ENCODE measurements around the gene FARS2.

The FARS2 gene

GRCh38 chr6:5219011-5219691, 42.2 kb upstream of the FARS2 start:
- CTCF ChIA-PET = interaction anchor here (1.5 kb wide), 1 partner anchor 75 kb away, joined by 6 read pairs; no protein-coding TSS in a partner anchor

GRCh38 chr6:5220443-5220842, 40.9 kb upstream of the FARS2 start:
- CTCF ChIA-PET = interaction anchor here (0.7 kb wide), 1 partner anchor 23 kb away, joined by 3 read pairs; no protein-coding TSS in a partner anchor
- TF ChIP-seq FOXA1 (IDR thresholded peaks at IDR 0.05) = no peak
- TF ChIP-seq FOXK2 (IDR thresholded peaks at IDR 0.05) = no peak

More at GRCh38 chr6:5219011-5219691, 42.2 kb upstream of the FARS2 start:
- no peak for DNase-seq (ENCODE audit: extremely low spot score)
- POLR2A ChIA-PET = no interaction called here
- TF ChIP-seq NFRKB (IDR thresholded peaks at IDR 0.05) = no peak
- TF ChIP-seq HDGF (IDR thresholded peaks at IDR 0.05; ENCODE audit: borderline replicate concordance) = no peak
- TF ChIP-seq FOXA1 (IDR thresholded peaks at IDR 0.05) = no peak
- TF ChIP-seq ARNT (IDR thresholded peaks at IDR 0.05) = no peak
- TF ChIP-seq L3MBTL2 (conservative IDR thresholded peaks at IDR 0.05) = no peak
- no peak for TF ChIP-seq PKNOX1 (IDR thresholded peaks at IDR 0.05)
- TF ChIP-seq BHLHE40 (IDR thresholded peaks at IDR 0.05; ENCODE audit: borderline replicate concordance) = no peak
- no peak for TF ChIP-seq LEF1 (IDR thresholded peaks at IDR 0.05; ENCODE audit: borderline replicate concordance)
- TF ChIP-seq FOXK2 (IDR thresholded peaks at IDR 0.05) = no peak
- no peak for TF ChIP-seq SP1 (IDR thresholded peaks at IDR 0.05)
- TF ChIP-seq FOXM1 (IDR thresholded peaks at IDR 0.05; ENCODE audit: borderline replicate concordance) = no peak

GRCh38 chr6:5223309-5223708, 38.0 kb upstream of the FARS2 start:
- ChIA-PET CTCF (interaction anchor here (0.7 to 0.9 kb wide), 2 partner anchors 9 to 43 kb away, joined by 3 read pairs; no protein-coding TSS in a partner anchor), POLR2A (no interaction called here)
- TF ChIP-seq SP1 (IDR thresholded peaks at IDR 0.05) (no peak), BHLHE40 (IDR thresholded peaks at IDR 0.05; ENCODE audit: borderline replicate concordance) (no peak), LEF1 (IDR thresholded peaks at IDR 0.05; ENCODE audit: borderline replicate concordance) (no peak), PKNOX1 (IDR thresholded peaks at IDR 0.05) (no peak), L3MBTL2 (conservative IDR thresholded peaks at IDR 0.05) (no peak), ZNF384 (IDR thresholded peaks at IDR 0.05) (no peak), FOXK2 (IDR thresholded peaks at IDR 0.05) (no peak), FOXM1 (IDR thresholded peaks at IDR 0.05; ENCODE audit: borderline replicate concordance) (no peak), HDGF (IDR thresholded peaks at IDR 0.05; ENCODE audit: borderline replicate concordance) (no peak), CTBP1 (IDR thresholded peaks at IDR 0.05; ENCODE audit: borderline replicate concordance) (no peak), ELF4 (IDR thresholded peaks at IDR 0.05) (no peak)
- DNase-seq (ENCODE audit: extremely low spot score) = no peak

More at GRCh38 chr6:5220443-5220842, 40.9 kb upstream of the FARS2 start:
- POLR2A ChIA-PET = no interaction called here
- DNase-seq (ENCODE audit: extremely low spot score) = no peak

- CTCF ChIA-PET = interaction anchor here (0.6 kb wide), 1 partner anchor 670 kb away, joined by 4 read pairs; no protein-coding TSS in a partner anchor
- TF ChIP-seq SP1 (IDR thresholded peaks at IDR 0.05) (no peak), FOXK2 (IDR thresholded peaks at IDR 0.05) (no peak), FOXM1 (IDR thresholded peaks at IDR 0.05; ENCODE audit: borderline replicate concordance) (no peak), BHLHE40 (IDR thresholded peaks at IDR 0.05; ENCODE audit: borderline replicate concordance) (no peak), TARDBP (IDR thresholded peaks at IDR 0.05) (no peak), ELF4 (IDR thresholded peaks at IDR 0.05) (no peak), HDGF (IDR thresholded peaks at IDR 0.05; ENCODE audit: borderline replicate concordance) (no peak), NFRKB (IDR thresholded peaks at IDR 0.05) (no peak), SUZ12 (IDR thresholded peaks at IDR 0.05) (no peak), FOXA1 (IDR thresholded peaks at IDR 0.05) (no peak), ARNT (IDR thresholded peaks at IDR 0.05) (no peak), LEF1 (IDR thresholded peaks at IDR 0.05; ENCODE audit: borderline replicate concordance) (no peak), PKNOX1 (IDR thresholded peaks at IDR 0.05) (no peak), CTBP1 (IDR thresholded peaks at IDR 0.05; ENCODE audit: borderline replicate concordance) (no peak), L3MBTL2 (conservative IDR thresholded peaks at IDR 0.05) (no peak), ZNF384 (IDR thresholded peaks at IDR 0.05) (no peak)
- POLR2A ChIA-PET = no interaction called here
- DNase-seq (ENCODE audit: extremely low spot score) = no peak
Measured at GRCh38 chr6:5229356-5229755, 32.0 kb upstream of the FARS2 start.

- TF ChIP-seq NFRKB (IDR thresholded peaks at IDR 0.05) (no peak), LEF1 (IDR thresholded peaks at IDR 0.05; ENCODE audit: borderline replicate concordance) (no peak), HDGF (IDR thresholded peaks at IDR 0.05; ENCODE audit: borderline replicate concordance) (no peak), FOXK2 (IDR thresholded peaks at IDR 0.05) (no peak), BHLHE40 (IDR thresholded peaks at IDR 0.05; ENCODE audit: borderline replicate concordance) (no peak), ARNT (IDR thresholded peaks at IDR 0.05) (no peak), CTBP1 (IDR thresholded peaks at IDR 0.05; ENCODE audit: borderline replicate concordance) (no peak), L3MBTL2 (conservative IDR thresholded peaks at IDR 0.05) (no peak)
- ChIA-PET CTCF (interaction anchor here (0.6 to 1.0 kb wide), 2 partner anchors 241 to 671 kb away, joined by 3 to 4 read pairs; no protein-coding TSS in a partner anchor), POLR2A (no interaction called here)
- DNase-seq (ENCODE audit: extremely low spot score) = no peak
Measured at GRCh38 chr6:5230081-5230480, 31.2 kb upstream of the FARS2 start.

- no peak for TF ChIP-seq PKNOX1 (IDR thresholded peaks at IDR 0.05)
- TF ChIP-seq FOXA1 (IDR thresholded peaks at IDR 0.05) = no peak
- no peak for TF ChIP-seq FOXM1 (IDR thresholded peaks at IDR 0.05; ENCODE audit: borderline replicate concordance)
- no peak for TF ChIP-seq ARNT (IDR thresholded peaks at IDR 0.05)
- no peak for TF ChIP-seq ZNF384 (IDR thresholded peaks at IDR 0.05)
- TF ChIP-seq FOXK2 (IDR thresholded peaks at IDR 0.05) = no peak
- no peak for TF ChIP-seq BHLHE40 (IDR thresholded peaks at IDR 0.05; ENCODE audit: borderline replicate concordance)
- TF ChIP-seq CTBP1 (IDR thresholded peaks at IDR 0.05; ENCODE audit: borderline replicate concordance) = no peak
- no peak for TF ChIP-seq SUZ12 (IDR thresholded peaks at IDR 0.05)
- no peak for TF ChIP-seq NFRKB (IDR thresholded peaks at IDR 0.05)
- no peak for TF ChIP-seq HDGF (IDR thresholded peaks at IDR 0.05; ENCODE audit: borderline replicate concordance)
- TF ChIP-seq TARDBP (IDR thresholded peaks at IDR 0.05) = no peak
Measured at GRCh38 chr6:5231289-5231688, 30.0 kb upstream of the FARS2 start.

More at GRCh38 chr6:5231289-5231688, 30.0 kb upstream of the FARS2 start:
- ChIA-PET CTCF (no interaction called here), POLR2A (no interaction called here)
- DNase-seq (ENCODE audit: extremely low spot score) = no peak
